Colon (tissue), 2 donors: Measurements from ENCODE around the gene EYA2.

Experiments
- FAIRE-seq: peaks from 2 replicates; lab custom pipeline; 2012; peaks lifted over from hg19 to GRCh38; lab: Jason Lieb, UNC
- donor health status: control.
- donor health status: control.

EYA2 gene

DNA sequence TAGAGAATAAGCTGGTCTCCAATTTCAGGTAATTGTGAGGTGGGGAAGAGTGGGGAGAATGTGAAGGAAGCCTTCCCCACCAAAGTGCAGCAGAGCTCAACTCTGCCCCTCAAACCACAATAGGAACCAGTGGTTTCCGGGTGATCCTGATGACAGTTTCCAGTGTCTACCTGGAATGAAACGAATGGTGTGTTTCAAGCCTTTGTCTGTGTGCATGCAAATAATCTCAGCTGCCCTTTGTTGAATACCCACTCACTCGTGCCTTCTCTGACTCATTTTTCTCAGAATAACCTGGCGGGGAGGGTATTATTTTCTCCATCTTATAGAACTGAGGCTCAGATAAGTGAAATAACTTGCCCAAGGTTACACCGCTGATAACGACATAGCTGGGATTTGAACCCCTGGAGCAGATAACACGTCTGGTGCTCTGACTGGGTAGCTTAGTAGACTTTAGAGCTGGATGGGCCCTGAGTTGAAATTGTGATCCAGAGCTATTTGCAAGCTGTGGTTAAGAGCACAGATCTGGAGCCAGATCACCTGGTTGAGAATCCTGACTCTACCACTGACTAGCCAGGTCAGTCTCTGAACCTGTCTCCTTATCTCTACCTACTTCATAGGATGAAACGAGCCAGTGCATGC, 85.1 kb downstream of the EYA2 start:
- FAIRE-seq, result no peak

DNA sequence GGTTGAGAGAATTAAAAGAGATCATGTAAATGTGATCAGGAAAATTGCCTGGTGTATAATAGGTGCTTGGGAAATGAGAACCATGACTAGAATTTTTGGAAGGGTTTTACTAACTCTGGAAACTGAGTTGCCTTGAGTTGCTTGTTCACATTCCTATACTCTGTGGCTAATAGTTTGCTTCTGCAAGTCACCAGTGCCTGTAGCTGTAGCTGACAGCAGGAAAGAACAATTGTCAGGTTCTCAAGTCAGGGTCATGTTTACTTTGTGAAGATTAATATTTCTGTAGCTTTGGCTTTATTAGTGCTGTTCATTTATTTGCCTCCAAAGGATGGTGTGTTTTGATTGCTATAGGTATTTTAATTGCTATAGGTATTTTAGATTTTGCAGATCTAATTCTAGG, 86.5 kb downstream of the EYA2 start:
- FAIRE-seq, result no peak

DNA sequence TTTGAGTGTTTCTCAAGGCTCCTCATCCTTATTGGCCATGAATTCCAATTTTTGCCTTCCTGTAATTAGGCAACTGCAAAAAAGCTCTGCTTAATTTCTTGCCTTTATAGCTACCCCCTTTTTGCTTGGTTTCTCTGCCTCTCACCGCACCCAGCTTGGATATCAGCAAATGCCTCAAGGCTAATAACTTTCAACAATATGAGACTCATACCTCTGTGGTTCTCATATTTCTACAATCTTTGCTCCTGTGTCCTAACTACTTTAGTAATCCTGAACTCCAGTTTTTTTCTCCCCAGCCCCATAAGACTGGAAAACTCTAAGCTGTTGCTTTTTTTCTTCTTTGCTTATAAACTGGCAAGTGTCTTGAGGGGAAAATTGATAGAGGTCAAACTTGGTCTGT, 88.8 kb downstream of the EYA2 start:
- no peak for FAIRE-seq

- FAIRE-seq, result no peak
These were observed 89.8 kb downstream of the EYA2 start for GRCh38 chr20:46984405-46984804.

- FAIRE-seq, result no peak
These were observed 90.6 kb downstream of the EYA2 start for GRCh38 chr20:46985250-46985649.

DNA sequence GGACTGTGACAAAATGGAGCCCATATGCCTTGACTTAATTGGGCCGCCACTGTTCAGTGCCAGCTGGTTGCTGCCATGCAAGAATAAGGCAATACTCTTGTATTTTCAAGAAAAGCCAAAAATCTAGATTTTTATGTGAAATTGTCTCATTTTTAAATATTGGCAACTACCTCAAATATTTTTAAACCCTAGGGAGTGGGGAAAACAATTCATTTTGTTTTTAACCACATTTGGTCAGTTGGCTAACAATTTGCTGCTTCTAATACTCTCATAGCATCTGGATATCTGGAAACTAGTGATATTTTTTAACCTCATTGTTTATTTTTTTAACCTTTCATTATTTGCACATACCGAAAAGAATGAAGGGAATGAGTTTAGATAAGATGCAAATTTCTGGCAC, 91.0 kb downstream of the EYA2 start:
- FAIRE-seq, result no peak

GRCh38 chr20:46987001-46987400, 92.4 kb downstream of the EYA2 start:
- no peak for FAIRE-seq

DNA sequence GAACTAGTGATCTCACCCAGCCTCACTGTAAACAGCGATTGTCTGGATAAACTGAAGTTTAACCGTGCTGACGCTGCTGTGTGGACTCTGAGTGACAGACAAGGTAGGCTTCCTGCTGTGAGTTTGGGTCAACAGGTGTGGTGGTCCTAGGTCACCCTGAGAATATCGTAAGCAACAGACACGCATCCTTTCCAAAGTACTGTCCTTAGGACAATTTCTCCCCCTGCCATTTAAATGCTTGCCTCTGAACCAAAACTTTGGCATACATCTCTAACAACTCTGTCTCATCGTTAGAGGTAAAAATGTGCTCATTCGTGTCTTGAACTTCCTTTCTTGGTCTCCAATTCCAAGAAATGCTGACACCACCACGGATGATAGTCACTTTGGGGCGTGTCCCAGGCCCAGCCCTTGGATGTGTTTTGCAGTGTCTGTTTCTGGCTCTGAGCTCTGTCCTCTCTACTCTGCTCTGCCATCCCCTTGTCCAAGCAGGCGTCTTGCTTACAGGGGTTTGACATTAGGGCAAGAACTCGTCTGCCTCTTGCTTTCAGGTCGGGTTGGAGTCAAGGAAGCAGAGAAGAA, 95.5 kb downstream of the EYA2 start:
- no peak for FAIRE-seq

DNA sequence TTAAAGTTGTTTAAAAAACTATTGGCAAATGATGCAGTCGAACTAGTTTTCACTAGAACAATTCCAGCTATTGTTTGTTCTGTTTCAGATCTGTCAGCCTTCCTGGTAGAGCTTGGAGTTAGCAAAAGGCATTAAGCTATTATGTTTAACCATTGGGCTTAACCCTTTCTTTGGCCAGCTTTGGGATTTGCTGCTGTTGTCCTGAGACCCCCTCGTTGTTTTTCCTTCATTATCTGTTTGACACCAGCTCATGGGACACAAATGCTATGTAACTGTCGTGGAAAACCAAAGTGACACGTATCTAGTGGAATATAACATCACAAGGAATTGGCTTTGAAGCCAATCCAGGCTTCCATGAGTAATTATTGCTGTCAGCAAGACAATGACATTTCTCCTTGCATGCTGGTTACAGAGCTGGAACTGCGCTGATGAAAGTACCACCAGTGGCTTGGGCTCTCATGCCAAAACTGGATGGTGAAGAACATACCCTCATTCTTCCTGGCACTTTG, 96.0 kb downstream of the EYA2 start:
- no peak for FAIRE-seq

- FAIRE-seq, result no peak
These were observed 96.5 kb downstream of the EYA2 start for GRCh38 chr20:46991168-46991567.

GRCh38 chr20:46991880-46992639, 97.4 kb downstream of the EYA2 start:
- FAIRE-seq, result no peak

GRCh38 chr20:46992640-46993035, 98.0 kb downstream of the EYA2 start:
- no peak for FAIRE-seq

- no peak for FAIRE-seq
These were observed 98.9 kb downstream of the EYA2 start for GRCh38 chr20:46993465-46994095.

DNA sequence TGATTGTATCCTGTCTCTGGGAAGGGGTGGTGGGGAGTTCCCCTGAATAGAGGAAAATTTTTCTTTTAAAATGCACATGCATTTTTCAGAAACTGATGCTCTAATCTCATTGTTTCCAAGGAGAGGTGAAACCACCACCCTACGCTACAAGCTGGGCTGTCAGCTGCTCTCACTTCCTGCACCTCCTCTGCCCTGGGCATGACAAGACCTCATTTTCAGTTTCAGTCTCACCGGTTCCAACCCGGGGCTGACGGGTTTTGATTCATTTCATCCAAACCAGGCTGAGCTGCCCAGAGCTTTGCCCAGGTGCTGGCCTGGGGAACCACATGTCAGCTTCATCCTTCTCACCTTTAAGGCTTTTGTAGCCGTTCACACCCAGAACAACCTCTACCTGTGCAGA, 99.7 kb downstream of the EYA2 start:
- no peak for FAIRE-seq

GRCh38 chr20:46995561-46996142, 101.0 kb downstream of the EYA2 start:
- no peak for FAIRE-seq

- FAIRE-seq, result no peak
These were observed 102.5 kb downstream of the EYA2 start for GRCh38 chr20:46997187-46997586.

DNA sequence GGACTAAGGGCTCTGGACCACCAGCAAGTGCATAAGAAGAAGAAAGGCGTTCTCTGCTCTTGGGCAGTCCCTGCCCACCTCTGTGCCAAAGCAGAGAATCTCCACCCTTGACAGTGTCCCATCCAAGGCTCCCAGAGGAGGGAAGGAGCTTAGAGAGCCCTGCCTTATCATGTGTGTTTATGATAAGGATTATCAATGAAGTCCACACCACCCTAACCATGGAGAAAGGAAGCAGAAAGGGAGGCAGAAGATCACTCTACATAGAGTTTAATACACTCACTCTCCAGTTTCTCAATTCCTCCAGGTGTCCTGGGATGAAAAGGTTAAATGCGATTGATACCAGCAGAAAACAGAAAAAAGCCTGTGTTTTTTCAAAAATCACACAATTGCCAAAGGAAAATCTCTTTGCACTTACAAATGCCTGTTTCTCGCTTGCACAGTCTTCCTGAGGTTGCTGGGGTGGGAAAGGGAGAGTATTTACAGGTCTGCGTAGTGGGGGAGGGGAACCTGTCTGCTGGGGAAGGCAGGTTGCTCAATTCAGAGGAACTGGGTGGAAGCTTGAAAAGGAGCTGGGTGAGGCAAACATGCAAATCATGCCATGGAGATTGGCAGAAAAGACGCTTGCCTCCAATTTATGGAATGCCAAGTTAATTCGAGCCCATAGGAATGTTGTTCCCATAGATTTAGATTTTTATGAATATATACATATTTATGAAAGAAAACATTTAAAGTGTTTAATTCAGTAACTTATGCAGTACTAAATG, 104.0 kb downstream of the EYA2 start:
- no peak for FAIRE-seq

- no peak for FAIRE-seq
These were observed 105.3 kb downstream of the EYA2 start for GRCh38 chr20:46999801-47000465.

- no peak for FAIRE-seq
These were observed 108.6 kb downstream of the EYA2 start for GRCh38 chr20:47003223-47003622.

GRCh38 chr20:47004179-47004578, 109.5 kb downstream of the EYA2 start:
- no peak for FAIRE-seq
